CD4-positive, CD25-positive, alpha-beta regulatory T cell (primary cell): ENCODE measurements around the gene CPSF3. TPM values are rescaled to one million over a fixed set of nuclear protein-coding genes. Genes with fewer than 3 reads are reported as not detected.

Experiments
- ATAC-seq, 2 donors: fragments of 150-1000 bp; cut with Tn5 transposase; one replicate each; pipeline ENCODE4 v1.10.0; 2021; ENCODE audit warnings: low read depth in 2 of 2, moderate number of reproducible peaks in 2 of 2, moderate library complexity in 1 of 2
- DNase-seq, 3 donors: peaks; one replicate each; pipeline versions ENCODE4 v3.0.0 to v3.0.0-alpha.2; 2012 to 2022; ENCODE audit warnings: mixed read lengths in 1 of 3
- H3K27ac ChIP-seq: one replicate; pipeline ENCODE4 v1.7.0; 2013; ENCODE audit warnings: mild to moderate bottlenecking, low read length; ENCODE audit not compliant: insufficient read depth, poor library complexity, severe bottlenecking
- H3K27me3 ChIP-seq: one replicate; pipeline ENCODE4 v1.7.0; 2013; ENCODE audit warnings: low read length; ENCODE audit not compliant: control insufficient read depth, insufficient read depth
- H3K36me3 ChIP-seq: one replicate; pipeline ENCODE4 v1.7.0; 2013; ENCODE audit warnings: mild to moderate bottlenecking, low read length, moderate library complexity; ENCODE audit not compliant: control insufficient read depth, insufficient read depth
- H3K4me1 ChIP-seq: 2 replicates; pipeline ENCODE4 v1.7.0; 2013; ENCODE audit warnings: mild to moderate bottlenecking, low read length; ENCODE audit not compliant: insufficient read depth, control insufficient read depth, poor library complexity, severe bottlenecking
- H3K4me3 ChIP-seq: one replicate; pipeline ENCODE4 v1.7.0; 2013; ENCODE audit warnings: low read depth, mild to moderate bottlenecking, low read length, moderate library complexity
- H3K9me3 ChIP-seq, 2 experiments: 1 replicate in 1 of 2; 2 replicates in 1 of 2; pipeline ENCODE4 v1.7.0; 2013; ENCODE audit warnings: low read length in 2 of 2, mild to moderate bottlenecking in 1 of 2, moderate library complexity in 1 of 2; ENCODE audit not compliant: control insufficient read depth in 2 of 2
- H3K27ac Mint-ChIP-seq, 3 donors: one replicate each; pipeline ENCODE4 v1.8.0; 2020 to 2022; ENCODE audit warnings: mild to moderate bottlenecking in 3 of 3, mixed read lengths in 3 of 3, moderate library complexity in 2 of 3
- H3K27me3 Mint-ChIP-seq: one replicate; pipeline ENCODE4 v1.8.0; 2022; ENCODE audit warnings: mild to moderate bottlenecking, mixed read lengths
- H3K36me3 Mint-ChIP-seq: one replicate; pipeline ENCODE4 v1.8.0; 2020; ENCODE audit warnings: mixed read lengths
- H3K4me1 Mint-ChIP-seq, 4 donors: one replicate each; pipeline ENCODE4 v1.8.0; 2020 to 2022; ENCODE audit warnings: mixed read lengths in 4 of 4, mild to moderate bottlenecking in 1 of 4
- H3K4me3 Mint-ChIP-seq, 4 donors: one replicate each; pipeline ENCODE4 v1.8.0; 2020 to 2022; ENCODE audit warnings: mild to moderate bottlenecking in 4 of 4, mixed read lengths in 4 of 4, moderate library complexity in 3 of 4
- H3K9me3 Mint-ChIP-seq, 7 donors: one replicate each; pipeline ENCODE4 v1.8.0; 2020 to 2022; ENCODE audit warnings: mixed read lengths in 7 of 7, mild to moderate bottlenecking in 3 of 7, moderate library complexity in 2 of 7
- polyA plus RNA-seq, 4 donors: library from polyadenylated mRNA; unstranded; fragments of 300-500 nt; fragmentation: Illumina TruSeq; gene quantifications; one replicate each; pipeline ENCODE4 v1.2.3, GENCODE V29; 2021
- total RNA-seq: library from RNA; stranded (reverse); gene quantifications from one replicate; pipeline ENCODE4 v1.2.3, GENCODE V29; 2022

The CPSF3 gene
- total and polyA plus RNA-seq, 5 donors from 2014 or later, result 23.1 to 37.8 (median 35.4) TPM

DNA sequence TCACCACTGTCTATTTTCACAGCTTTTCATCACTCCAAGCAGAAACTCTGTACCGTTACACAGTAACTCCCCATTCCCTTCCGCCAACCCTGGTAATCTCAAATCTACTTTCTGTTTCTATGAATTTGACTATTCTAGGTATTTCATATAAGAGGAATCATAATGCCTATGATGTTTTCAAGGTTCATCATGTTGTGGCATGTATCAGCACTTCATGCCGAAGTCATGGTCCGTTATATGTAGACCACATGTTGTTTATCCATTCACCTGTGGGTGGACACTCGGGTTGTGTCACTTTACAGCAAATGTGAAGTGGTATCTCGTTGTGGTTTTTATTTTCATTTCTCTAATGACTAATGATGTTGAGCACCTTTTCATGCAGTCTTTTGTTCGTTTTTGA is 21.6 kb downstream of the CPSF3 start:
- Histone ChIP-seq H3K27me3 (no peaks in the 10 kb centered on the region), H3K4me1 (no peaks in the 10 kb centered on the region), H3K27ac (peak overlapping the region; percentile 60), H3K9me3 (no peaks in the 10 kb centered on the region), H3K36me3 (peaks cover 34% of the 10 kb centered on the region), H3K4me3 (peak overlapping the region; percentile 80)
- ATAC-seq (peak; percentile 71 to 73), DNase-seq (peak in 2 of 3 donors; percentile 19 to 65)
- H3K27me3 Mint-ChIP-seq, result no peaks in the 10 kb centered on the region
- H3K36me3 Mint-ChIP-seq, result peaks cover 45% of the 10 kb centered on the region
- no peaks in the 10 kb centered on the region for H3K9me3 Mint-ChIP-seq
- H3K4me3 Mint-ChIP-seq, result peak overlapping the region; percentile 47 to 70 (median 67)
- H3K27ac Mint-ChIP-seq, result peak overlapping the region; percentile 69 to 88 (median 88)
- H3K4me1 Mint-ChIP-seq, result peaks cover 6 to 26% (median 16%) of the 10 kb centered on the region in 4 donors

DNA sequence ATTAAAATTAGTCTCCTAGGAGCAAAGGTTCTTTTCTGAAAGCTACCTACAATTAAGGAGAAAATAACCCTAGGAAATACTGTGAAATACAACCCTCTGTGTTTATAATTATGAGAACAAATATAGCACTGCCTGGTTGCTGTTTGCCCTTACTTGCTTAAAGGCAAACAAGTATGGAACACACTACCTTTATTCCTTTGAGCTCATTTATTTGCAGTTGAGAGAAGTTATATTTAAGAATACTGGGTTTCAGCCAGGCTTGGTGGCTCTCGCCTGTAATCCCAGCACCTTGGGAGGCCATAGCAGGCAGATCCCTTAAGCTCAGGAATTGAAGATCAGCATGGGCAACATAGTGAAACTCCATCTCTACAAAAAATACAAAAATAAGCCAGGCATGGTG is 27.8 kb downstream of the CPSF3 start:
- peaks cover 35% of the 10 kb centered on the region for H3K36me3 ChIP-seq
- peaks cover 33% of the 10 kb centered on the region for H3K36me3 Mint-ChIP-seq
- no peaks in the 10 kb centered on the region for H3K27me3 Mint-ChIP-seq
- H3K27me3 ChIP-seq, result no peaks in the 10 kb centered on the region
- H3K4me3 ChIP-seq, result no peak overlapping the region
- no peak overlapping the region for H3K4me3 Mint-ChIP-seq
- no peaks in the 10 kb centered on the region for H3K4me1 Mint-ChIP-seq
- no peak for DNase-seq
- H3K27ac ChIP-seq, result no peak overlapping the region
- H3K9me3 ChIP-seq, result no peaks in the 10 kb centered on the region
- H3K9me3 Mint-ChIP-seq, result no peaks in the 10 kb centered on the region
- H3K4me1 ChIP-seq, result no peaks in the 10 kb centered on the region
- ATAC-seq, result no peak
- no peak overlapping the region for H3K27ac Mint-ChIP-seq

DNA sequence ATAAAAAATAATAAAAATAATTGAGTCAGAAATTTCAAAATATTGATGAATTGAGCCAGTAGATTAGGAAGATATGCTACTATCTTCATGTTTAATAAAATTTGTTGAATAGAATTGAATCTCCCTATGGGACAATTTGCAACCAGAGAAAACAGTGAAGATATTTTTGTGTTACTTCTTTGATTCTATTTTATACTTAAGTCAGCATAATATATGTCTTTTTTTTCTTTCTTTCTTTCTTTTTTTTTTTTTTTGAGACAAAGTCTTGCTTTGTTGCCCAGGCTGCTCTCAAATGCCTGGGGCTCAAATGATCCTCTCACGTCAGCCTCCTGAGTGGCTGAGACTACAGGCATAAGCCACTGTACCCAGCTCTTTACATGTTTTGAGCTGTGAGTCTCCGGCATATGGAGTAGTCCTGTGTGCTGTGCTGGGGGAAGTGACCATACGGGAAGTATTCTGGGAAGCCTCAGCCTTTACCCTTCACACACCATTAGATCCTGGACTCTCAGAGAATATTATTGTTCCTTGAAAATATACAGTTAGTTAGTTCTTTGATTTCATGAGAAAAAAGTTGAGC is 37.1 kb downstream of the CPSF3 start:
- no peaks in the 10 kb centered on the region for H3K27me3 ChIP-seq
- Mint-ChIP-seq H3K4me3 (no peak overlapping the region), H3K9me3 (no peaks in the 10 kb centered on the region), H3K27me3 (no peaks in the 10 kb centered on the region), H3K27ac (peak overlapping the region in 1 of 3 donors; percentile 14), H3K36me3 (peaks cover 29% of the 10 kb centered on the region), H3K4me1 (peaks cover 2 to 11% (median 6%) of the 10 kb centered on the region in 4 donors)
- H3K36me3 ChIP-seq, result peaks cover 25% of the 10 kb centered on the region
- no peaks in the 10 kb centered on the region for H3K4me1 ChIP-seq
- no peak for DNase-seq
- H3K4me3 ChIP-seq, result no peak overlapping the region
- no peak for ATAC-seq
- H3K9me3 ChIP-seq, result no peaks in the 10 kb centered on the region
- no peak overlapping the region for H3K27ac ChIP-seq

DNA sequence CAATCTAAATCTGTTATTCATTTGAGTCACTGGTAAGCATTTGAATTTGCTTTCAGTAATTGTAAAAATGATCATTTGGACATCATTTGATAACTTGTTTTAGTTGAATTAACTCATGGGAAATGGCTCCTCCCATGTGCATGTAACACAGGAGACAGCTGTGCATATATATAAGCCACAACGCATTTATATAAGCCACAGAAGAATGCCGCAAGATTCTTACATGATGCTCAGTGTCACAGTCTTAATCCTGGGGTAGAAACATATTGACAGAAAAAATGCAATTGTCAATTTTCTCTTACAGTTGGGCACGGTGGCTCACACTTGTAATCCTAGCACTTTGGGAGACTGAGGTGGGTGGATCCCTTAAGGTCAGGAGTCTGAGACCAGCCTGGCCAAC is 37.6 kb downstream of the CPSF3 start:
- Mint-ChIP-seq H3K4me3 (no peak overlapping the region), H3K27me3 (no peaks in the 10 kb centered on the region), H3K36me3 (peaks cover 26% of the 10 kb centered on the region), H3K4me1 (peaks cover 2 to 11% (median 6%) of the 10 kb centered on the region in 4 donors), H3K9me3 (no peaks in the 10 kb centered on the region), H3K27ac (no peak overlapping the region)
- Histone ChIP-seq H3K4me1 (no peaks in the 10 kb centered on the region), H3K9me3 (no peaks in the 10 kb centered on the region), H3K27ac (no peak overlapping the region), H3K27me3 (no peaks in the 10 kb centered on the region), H3K4me3 (no peak overlapping the region), H3K36me3 (peaks cover 25% of the 10 kb centered on the region)
- ATAC-seq (no peak), DNase-seq (no peak)

DNA sequence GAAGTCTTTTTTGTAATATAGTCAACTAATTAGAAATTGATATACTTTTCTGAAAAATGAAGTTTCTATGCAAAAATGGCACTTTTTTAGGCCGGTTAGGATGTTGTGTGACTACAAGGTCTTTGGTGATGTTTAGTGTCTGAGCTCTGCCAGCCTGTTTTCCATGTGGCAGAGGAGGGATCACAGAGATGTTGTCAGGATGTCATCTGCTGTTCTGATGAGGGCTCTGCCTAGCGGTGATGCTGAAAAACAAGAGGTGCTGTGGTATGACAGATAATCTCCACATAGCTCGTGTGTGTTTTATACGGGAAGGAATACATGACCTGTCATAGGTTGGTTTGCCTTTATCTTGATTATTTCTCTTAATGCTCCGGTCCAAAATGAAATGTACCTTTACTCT is 38.9 kb downstream of the CPSF3 start:
- Histone ChIP-seq H3K27me3 (no peaks in the 10 kb centered on the region), H3K36me3 (peaks cover 17% of the 10 kb centered on the region), H3K4me1 (no peaks in the 10 kb centered on the region), H3K4me3 (no peak overlapping the region), H3K9me3 (no peaks in the 10 kb centered on the region), H3K27ac (no peak overlapping the region)
- Mint-ChIP-seq H3K27me3 (no peaks in the 10 kb centered on the region), H3K9me3 (no peaks in the 10 kb centered on the region), H3K4me3 (no peak overlapping the region), H3K4me1 (peaks cover 2 to 9% (median 5%) of the 10 kb centered on the region in 4 donors), H3K27ac (peak overlapping the region in 2 of 3 donors; percentile 21 to 33), H3K36me3 (peaks cover 19% of the 10 kb centered on the region)
- DNase-seq, result no peak
- no peak for ATAC-seq

DNA sequence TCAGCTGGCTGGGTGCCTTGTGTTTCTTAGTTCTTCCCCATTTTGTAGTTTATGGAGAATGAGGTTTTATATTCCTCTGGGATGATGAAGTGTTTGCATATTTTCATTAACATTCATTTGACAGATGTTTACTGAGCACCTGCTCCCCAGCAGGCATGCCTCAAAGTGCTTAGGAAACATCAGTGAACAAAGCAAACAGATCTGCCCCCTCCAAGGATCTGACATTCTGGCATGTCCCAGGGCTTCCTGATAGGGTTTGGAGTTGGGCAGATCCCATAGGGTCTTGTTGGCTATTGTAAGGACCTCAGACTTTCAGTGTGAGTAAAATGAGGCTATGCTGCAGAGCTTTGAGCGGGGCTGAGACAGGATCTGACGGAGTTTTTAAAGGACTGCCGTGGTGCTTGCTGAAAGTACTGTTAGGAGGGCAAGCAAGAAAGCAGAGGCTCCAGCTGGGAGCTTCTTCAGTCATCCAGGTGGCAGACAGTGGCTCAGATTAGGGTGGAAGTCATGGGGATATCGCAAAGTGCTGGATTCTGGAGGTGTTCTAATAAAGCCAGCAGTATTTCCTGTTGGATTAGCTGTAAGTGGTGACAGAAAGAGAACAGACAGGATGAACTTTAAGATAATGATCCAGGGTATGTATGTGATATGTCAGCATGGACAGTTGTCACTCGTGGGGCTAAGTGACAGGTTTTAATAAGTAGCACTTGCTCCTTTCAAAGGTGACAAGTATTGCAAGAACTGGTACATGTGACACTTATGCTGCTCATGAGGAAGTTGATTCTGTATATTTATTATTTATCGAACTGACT is 39.6 kb downstream of the CPSF3 start:
- H3K9me3 ChIP-seq, result no peaks in the 10 kb centered on the region
- H3K4me1 ChIP-seq, result no peaks in the 10 kb centered on the region
- no peak overlapping the region for H3K27ac ChIP-seq
- ATAC-seq (peak in 1 of 2 donors; percentile 20), DNase-seq (no peak)
- no peak overlapping the region for H3K4me3 ChIP-seq
- peaks cover 22% of the 10 kb centered on the region for H3K36me3 ChIP-seq
- Mint-ChIP-seq H3K27me3 (no peaks in the 10 kb centered on the region), H3K4me3 (no peak overlapping the region), H3K27ac (peak overlapping the region in 1 of 3 donors; percentile 68), H3K36me3 (peaks cover 19% of the 10 kb centered on the region), H3K4me1 (peaks cover 2 to 9% (median 5%) of the 10 kb centered on the region in 4 donors), H3K9me3 (no peaks in the 10 kb centered on the region)
- H3K27me3 ChIP-seq, result no peaks in the 10 kb centered on the region

DNA sequence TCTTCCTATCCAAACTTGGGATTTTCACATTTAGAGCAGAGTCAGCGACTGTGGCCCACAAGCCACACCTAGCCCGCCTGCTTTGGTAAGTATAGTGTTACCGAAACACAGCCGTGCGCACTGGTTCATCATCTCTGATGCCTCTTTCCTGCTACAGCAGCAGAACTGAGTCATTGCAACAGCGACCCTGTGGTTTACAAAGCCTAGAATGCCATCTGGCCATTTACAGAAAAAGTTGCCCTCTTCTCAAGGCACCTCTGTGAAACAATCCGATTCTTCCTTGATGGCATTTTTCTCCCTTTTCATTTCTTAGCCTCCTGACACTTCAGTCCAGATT is 40.2 kb downstream of the CPSF3 start:
- Mint-ChIP-seq H3K9me3 (no peaks in the 10 kb centered on the region), H3K27ac (peak overlapping the region in 1 of 3 donors; percentile 68), H3K27me3 (no peaks in the 10 kb centered on the region), H3K4me3 (no peak overlapping the region), H3K4me1 (peaks cover 2 to 9% (median 5%) of the 10 kb centered on the region in 4 donors), H3K36me3 (peaks cover 19% of the 10 kb centered on the region)
- ATAC-seq, result peak in 1 of 2 donors; percentile 58
- Histone ChIP-seq H3K4me3 (no peak overlapping the region), H3K9me3 (no peaks in the 10 kb centered on the region), H3K36me3 (peaks cover 21% of the 10 kb centered on the region), H3K27ac (no peak overlapping the region), H3K27me3 (no peaks in the 10 kb centered on the region), H3K4me1 (no peaks in the 10 kb centered on the region)
- peak in 1 of 3 donors; percentile 31 for DNase-seq
